A673 (cell line): Measurements from ENCODE around the gene TMSB15A. TPM values are rescaled to one million over a fixed set of nuclear protein-coding genes. Genes with fewer than 3 reads are reported as not detected.
A peak's percentile ranks its signal among the peaks of the same experiment; 100 is the strongest.
"Not testable (repeated sequence)": the region's sequence is repeated elsewhere in the genome, so short reads cannot be mapped to it uniquely, and the experiment has no call there.

Source experiments
- BruUV-seq: library from RNA; stranded (reverse); fragments of 400-500 nt; replicated peaks from 2 replicates; lab custom pipeline; 2021; lab: Mats Ljungman, UMichigan
- CTCF ChIA-PET: fragments of 300-600 bp; sonication (Branson Sonifier 250); formaldehyde crosslinking; loops from one replicate; lab custom pipeline; 2022; ENCODE audit warnings: antibody characterized with exemption; lab: Charles Lee
- POLR2A ChIA-PET: fragments of 300-600 bp; sonication (Branson Sonifier 250); formaldehyde crosslinking; loops from one replicate; lab custom pipeline; 2022; ENCODE audit warnings: antibody characterized with exemption; ENCODE audit not compliant: low non-redundant PET; lab: Charles Lee
- DNase-seq: peaks from one replicate; pipeline ENCODE4 v3.0.0-alpha.2; 2015; ENCODE audit warnings: low spot score
- H3K27ac ChIP-seq: fragments of 200-600 bp; sonication (generic); 2 replicates; pipeline ENCODE4 v1.5.1; 2016; ENCODE audit warnings: mixed run types, low read depth, mild to moderate bottlenecking, mixed read lengths, antibody characterized with exemption, low read length; ENCODE audit not compliant: poor library complexity, severe bottlenecking
- H3K27me3 ChIP-seq: fragments of 200-600 bp; sonication (generic); replicated peaks from 2 replicates; pipeline ENCODE4 v1.6.1; 2017; ENCODE audit warnings: mixed run types, low read depth, mild to moderate bottlenecking, mixed read lengths, antibody characterized with exemption, low read length; ENCODE audit not compliant: insufficient read depth, poor library complexity
- H3K36me3 ChIP-seq: fragments of 200-600 bp; sonication (generic); 2 replicates; pipeline ENCODE4 v1.6.1; 2016; ENCODE audit warnings: mixed run types, mild to moderate bottlenecking, mixed read lengths, antibody characterized with exemption, low read length; ENCODE audit not compliant: insufficient read depth, poor library complexity, severe bottlenecking
- H3K4me1 ChIP-seq: fragments of 200-600 bp; sonication (generic); 2 replicates; pipeline ENCODE4 v1.6.1; 2017; ENCODE audit warnings: mixed run types, mild to moderate bottlenecking, mixed read lengths, antibody characterized with exemption, low read length; ENCODE audit not compliant: insufficient read depth, poor library complexity, severe bottlenecking
- H3K4me3 ChIP-seq: fragments of 200-600 bp; sonication (generic); 2 replicates; pipeline ENCODE4 v1.5.1; 2016; ENCODE audit warnings: low read depth, mixed run types, mild to moderate bottlenecking, mixed read lengths, low read length; ENCODE audit not compliant: poor library complexity, severe bottlenecking
- H3K9me3 ChIP-seq: fragments of 200-600 bp; sonication (generic); 2 replicates; pipeline ENCODE4 v1.6.1; 2016; ENCODE audit warnings: mixed run types, low read depth, mild to moderate bottlenecking, mixed read lengths, antibody characterized with exemption, low read length; ENCODE audit not compliant: poor library complexity, severe bottlenecking
- CTCF ChIP-seq: fragments of 300-800, 200-600 bp; sonication (generic); conservative IDR thresholded peaks from 2 replicates; pipeline ENCODE4 v1.5.1; 2017; ENCODE audit warnings: low read depth, mild to moderate bottlenecking, antibody characterized with exemption, low read length, moderate library complexity, mixed read lengths
- EZH2 ChIP-seq: fragments of 200-600 bp; sonication (generic); IDR thresholded peaks from 2 replicates; pipeline ENCODE4 v1.6.1; 2017; ENCODE audit warnings: borderline replicate concordance, low read depth, mild to moderate bottlenecking, mixed read lengths, antibody characterized with exemption, low read length; ENCODE audit not compliant: poor library complexity, severe bottlenecking
- intact Hi-C: fragments of 100-400 bp; cut with micrococcal nuclease; formaldehyde crosslinking; loops from one replicate; pipeline ENCODE4 v1.10.0; 2022; ENCODE audit not compliant: unreplicated experiment
- total RNA-seq: library from RNA; stranded (reverse); gene quantifications from 2 replicates; pipeline ENCODE4 v1.2.3, GENCODE V29; 2021

TMSB15A gene
- total RNA-seq, 1 experiment from 2014 or later = 72.7 TPM

GRCh38 chrX:102548231-102548630 is 31.7 kb upstream of the TMSB15A start:
- Histone ChIP-seq H3K4me1 (no peaks in the 10 kb centered on the region), H3K9me3 (no peaks in the 10 kb centered on the region), H3K27me3 (peaks cover 10% of the 10 kb centered on the region), H3K4me3 (no peak overlapping the region), H3K27ac (no peak overlapping the region), H3K36me3 (no peaks in the 10 kb centered on the region)
- DNase-seq = no peak
- no TSS peak for BruUV-seq
- TF ChIP-seq EZH2 (no peak), CTCF (no peak)
- ChIA-PET POLR2A (interaction anchor here (0.7 kb wide), 1 partner anchor 10 kb away, joined by 4 read pairs; no protein-coding TSS in a partner anchor), CTCF (no interaction called here)
- intact Hi-C loops = no loop called here

GRCh38 chrX:102546828-102547493 is 30.4 kb upstream of the TMSB15A start:
- H3K4me1 ChIP-seq = no peaks in the 10 kb centered on the region
- BruUV-seq = no TSS peak
- TF ChIP-seq CTCF = no peak
- no peak for TF ChIP-seq EZH2
- H3K27ac ChIP-seq = no peak overlapping the region
- POLR2A ChIA-PET = no interaction called here
- no peaks in the 10 kb centered on the region for H3K36me3 ChIP-seq
- H3K27me3 ChIP-seq = peaks cover 13% of the 10 kb centered on the region
- H3K4me3 ChIP-seq = peak overlapping the region; percentile 32
- CTCF ChIA-PET = no interaction called here
- intact Hi-C loops = no loop called here
- H3K9me3 ChIP-seq = no peaks in the 10 kb centered on the region
- DNase-seq = no peak

GRCh38 chrX:102546175-102546574 is 29.6 kb upstream of the TMSB15A start:
- intact Hi-C loops, H3K9me3 ChIP-seq, POLR2A ChIA-PET, BruUV-seq, H3K27ac ChIP-seq, CTCF ChIA-PET, DNase-seq, H3K36me3 ChIP-seq, H3K4me1 ChIP-seq, H3K4me3 ChIP-seq: not testable (repeated sequence)
- H3K27me3 ChIP-seq = peaks cover 17% of the 10 kb centered on the region

- intact Hi-C loops = no loop called here
- H3K4me3 ChIP-seq = no peak overlapping the region
- ChIA-PET POLR2A (no interaction called here), CTCF (no interaction called here)
- no peaks in the 10 kb centered on the region for H3K9me3 ChIP-seq
- BruUV-seq = no TSS peak
- TF ChIP-seq EZH2 = no peak
- no peak overlapping the region for H3K27ac ChIP-seq
- H3K27me3 ChIP-seq = peaks cover 5% of the 10 kb centered on the region
- DNase-seq = no peak
- no peaks in the 10 kb centered on the region for H3K4me1 ChIP-seq
- H3K36me3 ChIP-seq = no peaks in the 10 kb centered on the region
Observed at GRCh38 chrX:102535958-102536357, 19.4 kb upstream of the TMSB15A start.
